HEK293T (cell line): ENCODE measurements around the gene GALK1.

Experiments
- BHLHE40 ChIP-seq: fragments of 450-650 bp; IDR thresholded peaks from 2 replicates; pipeline ENCODE4 v1.6.1; 2016; ENCODE audit warnings: mild to moderate bottlenecking, moderate library complexity, borderline replicate concordance
- ELF4 ChIP-seq: fragments of 450-650 bp; IDR thresholded peaks from 2 replicates; pipeline ENCODE4 v1.6.1; 2017; ENCODE audit warnings: antibody characterized with exemption

DNA sequence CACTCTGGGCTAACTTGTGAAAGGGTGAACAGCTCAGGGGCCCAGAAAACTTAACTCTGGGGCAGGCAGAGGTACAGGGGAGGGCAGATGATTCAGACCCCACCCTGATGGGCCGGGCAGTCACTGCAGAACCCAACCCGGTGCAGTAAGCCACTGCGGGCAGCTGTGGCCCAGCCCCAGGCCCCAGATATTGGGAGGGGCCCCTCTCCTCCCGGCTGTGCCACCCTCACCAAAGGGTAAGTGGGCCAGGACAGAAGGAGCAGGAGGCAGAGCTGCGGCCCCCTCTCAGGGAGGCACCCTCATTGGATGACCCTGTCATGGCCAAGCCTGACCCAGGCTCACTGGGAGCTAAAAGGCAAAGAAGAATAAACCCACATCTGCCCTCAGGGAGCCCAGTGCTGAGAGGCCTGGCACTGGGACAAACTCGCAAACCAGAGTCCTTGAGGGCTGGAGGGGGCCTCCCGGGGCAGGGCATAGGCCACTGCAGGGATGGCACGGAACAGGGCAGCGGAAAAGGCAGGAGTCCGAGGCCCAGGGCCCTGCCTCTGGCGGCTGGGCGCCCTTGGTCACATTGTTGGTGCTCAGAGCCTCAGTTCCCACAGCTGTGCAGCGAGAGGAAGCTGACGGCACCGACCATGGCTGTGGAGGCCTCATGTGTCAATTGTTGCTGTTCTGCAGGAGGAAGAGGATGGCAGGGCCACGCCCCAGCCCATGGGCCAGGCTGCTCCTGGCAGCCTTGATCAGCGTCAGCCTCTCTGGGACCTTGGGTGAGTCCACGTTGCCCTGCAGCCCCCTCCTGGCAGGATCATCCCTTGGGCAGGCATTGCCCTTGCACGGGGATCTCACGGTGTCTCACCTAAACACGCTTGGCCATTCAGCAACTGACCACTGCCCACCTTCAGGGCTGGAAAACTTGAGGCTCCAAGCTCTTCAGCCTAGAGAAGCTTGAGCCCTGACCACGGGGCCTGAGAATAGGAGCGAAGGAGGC lies 40.7 kb downstream of the GALK1 start:
- TF ChIP-seq ELF4: no peak
- no peak for TF ChIP-seq BHLHE40
